Activated T-cell treated with anti-CD3 and anti-CD28 coated beads, Interleukin-2, amount 50 U/mL, for 4 hours (primary cell): ENCODE measurements around the gene NAA80. TPM values are rescaled to one million over a fixed set of nuclear protein-coding genes. Genes with fewer than 3 reads are reported as not detected.

Source experiments
- ATAC-seq, 2 donors: fragments of 200-7000 bp; cut with Tn5 transposase; one replicate each; pipeline ENCODE4 v1.10.0; 2021
- DNase-seq: peaks from one replicate; pipeline ENCODE4 v3.0.0-alpha.2; 2020
- H3K27me3 Mint-ChIP-seq: one replicate; pipeline ENCODE4 v1.8.0; 2021; ENCODE audit warnings: low read depth, mixed read lengths
- H3K36me3 Mint-ChIP-seq: one replicate; pipeline ENCODE4 v1.8.0; 2022; ENCODE audit warnings: mixed read lengths; ENCODE audit not compliant: insufficient read depth
- H3K4me1 Mint-ChIP-seq: one replicate; pipeline ENCODE4 v1.8.0; 2021; ENCODE audit warnings: low read depth, mixed read lengths
- H3K4me3 Mint-ChIP-seq: one replicate; pipeline ENCODE4 v1.8.0; 2021; ENCODE audit warnings: mild to moderate bottlenecking, moderate library complexity, mixed read lengths
- H3K9me3 Mint-ChIP-seq: one replicate; pipeline ENCODE4 v1.8.0; 2021; ENCODE audit warnings: mixed read lengths
- total RNA-seq, 3 donors: library from RNA; stranded (reverse); gene quantifications; one replicate each; pipeline ENCODE4 v1.2.1, GENCODE V29; 2021

Gene NAA80
- total RNA-seq, 3 donors from 2014 or later = 17.5 to 21.7 (median 21.1) TPM

DNA sequence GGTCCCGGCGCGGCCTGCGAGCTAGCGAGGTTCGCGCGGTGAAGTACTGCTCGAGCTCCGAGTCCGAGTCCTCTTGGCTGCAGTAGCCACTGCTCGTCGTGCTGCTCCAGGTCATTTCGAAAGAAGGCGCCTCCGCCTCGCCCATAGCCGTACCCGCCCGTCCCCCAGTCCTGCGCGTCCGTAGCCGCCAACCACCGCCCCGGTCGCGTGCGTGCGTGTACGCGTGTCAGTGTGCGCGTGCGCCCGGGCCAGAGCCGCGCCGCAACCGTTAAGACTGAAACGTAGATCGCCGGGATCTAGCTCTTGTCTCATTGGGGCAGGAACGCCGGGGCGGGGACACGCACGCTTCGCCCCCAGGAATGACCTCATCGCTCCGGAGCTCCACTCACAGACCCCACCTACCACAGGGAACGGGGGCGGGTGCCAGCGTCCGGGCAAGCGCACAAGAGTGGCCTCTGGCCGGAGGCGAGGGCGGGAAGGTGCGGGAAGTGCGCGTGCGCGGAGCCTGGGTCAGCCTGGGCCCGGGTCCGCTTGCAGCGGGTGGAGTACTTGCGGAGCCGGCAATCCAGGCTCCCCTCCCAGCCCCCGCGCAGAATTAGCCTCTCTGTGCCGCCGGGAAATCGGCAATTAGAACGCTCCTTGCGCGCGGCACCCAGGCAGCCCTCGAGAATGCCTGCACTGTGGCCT, 38.1 kb upstream of the NAA80 start:
- Mint-ChIP-seq H3K36me3 (peaks cover 10% of the 10 kb centered on the region), H3K4me3 (peak overlapping the region; percentile 96), H3K9me3 (no peaks in the 10 kb centered on the region), H3K4me1 (peaks cover 59% of the 10 kb centered on the region), H3K27me3 (no peaks in the 10 kb centered on the region)
- peak; percentile 80 to 86 for ATAC-seq
- peak; percentile 90 for DNase-seq

DNA sequence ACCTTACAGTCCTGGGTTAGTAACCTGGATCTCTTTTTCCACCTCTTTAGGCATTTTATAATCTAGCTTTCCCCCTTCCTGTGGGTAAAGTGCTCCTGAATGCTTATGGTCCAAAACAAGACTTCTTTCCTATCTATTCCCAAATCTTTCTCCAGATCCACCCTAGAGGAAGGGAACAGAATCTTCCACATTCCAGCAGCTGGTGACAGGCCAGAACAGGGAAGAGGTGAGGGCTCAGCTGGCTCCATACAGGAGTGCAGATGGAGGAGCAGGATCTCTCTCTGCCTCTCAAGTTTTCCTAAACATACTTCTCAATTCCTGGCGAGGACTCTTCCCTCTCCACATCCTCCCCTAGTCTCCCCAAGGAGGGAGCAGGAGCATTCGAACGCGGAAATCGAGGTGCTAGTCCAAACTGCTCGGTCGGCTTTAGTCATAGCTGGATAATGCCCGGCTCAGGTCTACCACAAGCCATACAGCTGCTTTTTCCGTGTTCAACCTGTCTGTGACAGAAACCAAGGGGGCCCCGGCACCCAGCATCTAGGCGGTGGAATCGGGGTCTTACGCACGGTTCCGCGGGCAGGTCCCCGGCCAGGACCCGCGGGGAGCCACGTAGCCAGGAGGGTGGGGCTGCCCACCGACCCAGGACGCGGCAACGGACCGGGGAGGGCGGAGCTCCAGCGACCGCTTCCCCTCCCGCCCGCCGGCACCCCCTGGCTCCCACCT, 37.4 kb upstream of the NAA80 start:
- no peak for DNase-seq

DNA sequence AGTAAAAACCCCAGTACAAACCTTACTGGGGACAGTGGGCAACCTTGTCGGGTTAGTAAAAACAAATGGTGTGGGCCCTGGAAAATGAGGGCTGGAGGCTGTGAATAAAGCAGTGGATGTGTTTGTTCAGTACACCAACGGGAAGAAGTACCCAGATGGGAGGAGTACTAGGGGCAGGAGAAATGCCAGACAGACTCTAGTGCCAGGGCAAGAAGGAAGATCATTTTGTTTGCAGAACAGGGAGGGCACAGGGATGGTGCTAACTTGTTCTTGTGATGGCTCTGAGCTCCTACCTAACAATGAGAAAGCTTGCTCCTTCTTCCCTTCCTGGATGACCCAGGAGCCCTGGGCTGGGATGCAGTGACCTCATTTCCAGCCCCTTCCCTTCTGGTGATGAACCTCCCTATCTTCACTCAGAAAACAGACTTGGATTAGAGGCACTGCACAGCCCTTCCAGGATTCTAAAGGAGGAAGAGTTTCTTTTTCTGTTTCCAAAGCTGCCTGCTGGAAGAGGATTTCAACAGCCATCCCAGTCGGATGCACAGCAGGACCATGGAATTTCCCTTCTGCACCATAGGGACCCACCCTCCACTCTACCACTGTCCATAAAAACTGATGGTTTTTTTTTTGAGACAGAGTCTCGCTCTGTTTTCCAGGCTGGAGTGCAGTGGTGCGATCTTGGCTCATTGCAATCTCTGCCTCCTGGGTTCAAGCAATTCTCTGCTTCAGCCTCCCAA, 35.3 kb upstream of the NAA80 start:
- Mint-ChIP-seq H3K27me3 (no peaks in the 10 kb centered on the region), H3K36me3 (peaks cover 16% of the 10 kb centered on the region), H3K9me3 (no peaks in the 10 kb centered on the region), H3K4me1 (peaks cover 47% of the 10 kb centered on the region), H3K4me3 (peak overlapping the region; percentile 58)
- ATAC-seq (no peak), DNase-seq (no peak)

More for the DNA sequence above, 37.4 kb upstream of the NAA80 start:
- Mint-ChIP-seq H3K4me3 (peak overlapping the region; percentile 96), H3K4me1 (peaks cover 59% of the 10 kb centered on the region), H3K9me3 (no peaks in the 10 kb centered on the region), H3K36me3 (peaks cover 14% of the 10 kb centered on the region), H3K27me3 (no peaks in the 10 kb centered on the region)
- ATAC-seq = peak; percentile 36 to 39

DNA sequence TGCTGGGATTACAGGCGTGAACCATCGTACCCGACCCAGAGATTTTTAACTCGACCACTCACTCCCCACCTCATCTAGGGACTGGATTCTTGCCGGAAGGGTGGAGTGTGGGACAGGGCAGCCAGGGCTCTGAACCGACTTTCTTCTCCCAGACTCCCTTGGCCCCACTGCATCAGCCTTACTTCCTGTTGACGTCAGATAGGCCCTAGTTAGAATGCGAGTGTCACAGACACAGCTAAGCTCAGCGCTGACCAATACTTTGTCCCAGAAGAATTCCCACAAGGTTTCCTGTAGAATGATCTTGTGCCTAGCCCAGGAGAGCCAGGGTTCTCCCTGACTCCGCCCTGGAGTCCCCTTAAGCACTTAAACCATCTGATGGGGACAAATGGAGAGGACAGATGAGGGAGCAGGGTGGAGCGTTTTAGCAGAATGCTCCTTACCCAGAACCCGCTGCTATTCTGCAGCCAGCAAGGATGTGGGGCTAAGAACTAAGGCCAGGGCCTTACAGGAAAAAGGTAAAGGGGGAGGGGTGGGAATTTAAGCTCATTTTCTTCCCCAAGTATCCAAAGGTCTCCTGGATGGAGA, 34.6 kb upstream of the NAA80 start:
- ATAC-seq (no peak), DNase-seq (no peak)
- Mint-ChIP-seq H3K27me3 (no peaks in the 10 kb centered on the region), H3K4me3 (peak overlapping the region; percentile 58), H3K4me1 (peaks cover 41% of the 10 kb centered on the region), H3K36me3 (peaks cover 16% of the 10 kb centered on the region), H3K9me3 (no peaks in the 10 kb centered on the region)

DNA sequence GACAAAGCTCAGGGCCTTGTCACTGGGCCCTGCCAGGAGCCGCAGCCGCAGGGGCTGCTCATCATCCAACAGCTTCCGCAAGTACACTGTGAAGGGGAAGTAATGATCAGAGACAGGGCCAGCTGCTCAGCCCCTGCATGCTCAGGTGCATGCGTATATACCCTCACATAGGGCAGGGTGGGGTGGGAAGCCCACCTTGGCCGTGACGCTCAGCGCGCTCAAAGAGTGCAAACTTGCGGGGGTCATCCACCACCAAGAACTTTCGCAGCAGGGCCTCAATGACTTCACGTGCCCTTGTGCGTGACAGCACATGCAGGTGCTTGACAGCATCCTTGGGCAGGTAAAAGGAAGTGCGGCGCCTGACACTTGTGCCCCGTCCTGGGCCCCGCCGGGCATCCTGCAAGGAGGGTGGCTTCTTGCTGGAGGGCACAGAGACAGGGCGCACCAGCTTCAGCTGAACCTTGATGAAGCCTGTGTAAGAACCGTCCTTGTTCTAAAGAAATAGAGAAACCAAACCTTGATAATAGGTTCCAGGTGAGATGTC, 32.2 kb upstream of the NAA80 start:
- no peak for DNase-seq
- Mint-ChIP-seq H3K27me3 (no peaks in the 10 kb centered on the region), H3K36me3 (peaks cover 14% of the 10 kb centered on the region), H3K4me3 (no peak overlapping the region), H3K4me1 (peaks cover 43% of the 10 kb centered on the region), H3K9me3 (no peaks in the 10 kb centered on the region)
- ATAC-seq = no peak

DNA sequence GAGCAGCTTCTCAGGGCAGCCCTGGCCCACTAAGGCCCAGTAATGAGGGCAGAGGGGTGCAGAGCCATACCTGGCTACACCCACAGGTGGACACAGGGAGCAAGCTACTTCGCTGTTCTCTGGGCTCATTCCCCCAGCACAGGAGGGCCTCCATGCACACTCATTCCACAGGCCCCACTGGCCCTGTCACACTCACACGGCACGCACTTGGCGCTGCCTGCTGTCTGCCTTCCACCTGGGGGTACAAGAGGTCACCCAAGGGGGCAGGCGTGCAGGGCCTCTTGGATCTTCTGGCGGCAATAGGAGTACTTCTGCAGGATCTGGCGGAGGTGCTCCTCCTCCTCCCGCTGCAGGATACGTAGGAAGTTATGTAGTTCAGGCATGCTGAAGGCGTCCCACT, 31.1 kb upstream of the NAA80 start:
- Mint-ChIP-seq H3K4me1 (peaks cover 35% of the 10 kb centered on the region), H3K4me3 (no peak overlapping the region), H3K9me3 (no peaks in the 10 kb centered on the region), H3K27me3 (no peaks in the 10 kb centered on the region), H3K36me3 (peaks cover 15% of the 10 kb centered on the region)
- DNase-seq (no peak), ATAC-seq (no peak)

DNA sequence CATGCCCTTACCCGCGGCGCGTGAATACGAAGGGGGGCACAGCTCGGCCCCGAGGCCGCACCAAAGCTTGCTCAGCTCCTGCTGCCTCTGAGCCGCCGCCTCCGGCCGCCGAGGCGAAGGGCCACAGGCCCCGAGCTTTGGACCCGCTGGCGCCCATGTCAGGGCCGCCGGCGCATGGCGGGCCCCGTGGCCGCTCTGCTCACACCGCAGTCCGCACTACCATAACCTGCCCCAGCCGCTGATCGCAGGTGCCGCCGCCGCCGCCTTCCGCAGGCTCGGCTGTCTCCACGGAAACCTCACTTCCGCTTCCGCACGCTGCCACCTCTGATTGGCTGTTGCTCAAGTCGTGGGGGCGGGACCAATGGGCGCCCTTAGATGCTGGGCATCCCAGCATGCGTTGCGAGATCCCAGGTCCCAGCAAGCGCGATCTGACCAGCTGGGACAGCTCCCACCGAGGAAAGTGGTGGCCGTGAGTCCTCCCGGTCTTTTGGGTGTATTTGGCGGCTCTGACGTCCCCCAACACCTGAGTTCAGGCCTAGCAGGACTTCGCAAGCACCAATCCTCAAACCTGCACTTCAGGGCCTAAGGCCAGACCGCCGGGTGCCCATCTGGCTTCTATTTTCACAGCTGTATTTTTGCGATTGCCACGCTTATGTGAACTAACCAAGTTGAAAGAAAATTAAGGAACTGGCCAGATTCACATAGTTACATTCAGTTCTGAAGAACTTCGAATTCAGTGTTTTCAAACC, 28.9 kb upstream of the NAA80 start, which contains the start of gene TUSC2:
Gene TUSC2, minus strand, starts transcription at position 281 of the 749 bp plus-strand sequence. Its CDS starts 124 bp downstream, at position 157.
- H3K36me3 Mint-ChIP-seq = peaks cover 10% of the 10 kb centered on the region
- H3K4me3 Mint-ChIP-seq = peak within 1 kb of the TSS; percentile 90
- no peaks in the 10 kb centered on the region for H3K9me3 Mint-ChIP-seq
- H3K4me1 Mint-ChIP-seq = peaks cover 23% of the 10 kb centered on the region
- H3K27me3 Mint-ChIP-seq = no peaks in the 10 kb centered on the region
- ATAC-seq = peak; percentile 95 to 96
- peak; percentile 92 for DNase-seq

DNA sequence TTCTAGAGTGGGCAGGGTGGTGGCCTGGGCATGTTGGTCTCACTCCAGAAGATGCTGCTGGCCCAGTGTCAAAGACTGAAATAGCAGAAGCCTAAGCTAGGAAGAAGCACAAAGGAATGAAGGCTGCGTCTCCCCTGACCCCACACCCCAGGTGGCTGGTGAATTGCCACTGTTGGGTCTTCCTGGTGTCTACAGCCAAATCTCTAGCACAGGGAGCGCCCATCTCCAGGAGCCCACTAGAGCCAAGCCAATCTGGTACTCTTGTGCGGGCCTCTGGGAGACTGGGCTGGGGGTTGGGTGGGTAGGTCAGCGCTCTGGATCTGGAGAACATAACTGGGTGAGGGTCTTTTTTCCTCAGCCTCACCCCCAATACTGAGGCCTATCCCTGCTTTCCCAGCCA, 27.9 kb upstream of the NAA80 start:
- H3K4me1 Mint-ChIP-seq = peaks cover 23% of the 10 kb centered on the region
- no peaks in the 10 kb centered on the region for H3K27me3 Mint-ChIP-seq
- H3K36me3 Mint-ChIP-seq = peaks cover 7% of the 10 kb centered on the region
- ATAC-seq (no peak), DNase-seq (no peak)
- peak overlapping the region; percentile 90 for H3K4me3 Mint-ChIP-seq
- H3K9me3 Mint-ChIP-seq = no peaks in the 10 kb centered on the region

DNA sequence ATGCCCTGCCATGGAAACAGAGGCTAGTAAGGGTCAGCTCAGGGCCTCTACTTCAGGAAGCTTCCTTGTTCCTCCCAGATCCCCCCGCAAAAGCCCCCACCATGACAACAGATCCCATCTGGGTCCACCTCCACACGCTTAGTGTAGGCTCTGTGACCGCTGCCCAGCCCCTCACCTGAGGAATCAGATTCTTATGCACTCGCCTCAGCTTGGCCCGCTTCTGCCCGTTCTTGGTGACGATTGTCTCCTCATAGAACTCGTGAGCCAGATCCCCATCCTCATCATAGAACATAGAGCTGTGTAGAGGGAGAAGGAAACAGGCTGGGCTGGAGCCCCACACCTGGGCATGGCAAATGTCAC, 27.0 kb upstream of the NAA80 start:
- DNase-seq (no peak), ATAC-seq (no peak)
- H3K4me1 Mint-ChIP-seq = peaks cover 23% of the 10 kb centered on the region
- no peaks in the 10 kb centered on the region for H3K27me3 Mint-ChIP-seq
- H3K4me3 Mint-ChIP-seq = peak overlapping the region; percentile 90
- peaks cover 5% of the 10 kb centered on the region for H3K36me3 Mint-ChIP-seq
- no peaks in the 10 kb centered on the region for H3K9me3 Mint-ChIP-seq

DNA sequence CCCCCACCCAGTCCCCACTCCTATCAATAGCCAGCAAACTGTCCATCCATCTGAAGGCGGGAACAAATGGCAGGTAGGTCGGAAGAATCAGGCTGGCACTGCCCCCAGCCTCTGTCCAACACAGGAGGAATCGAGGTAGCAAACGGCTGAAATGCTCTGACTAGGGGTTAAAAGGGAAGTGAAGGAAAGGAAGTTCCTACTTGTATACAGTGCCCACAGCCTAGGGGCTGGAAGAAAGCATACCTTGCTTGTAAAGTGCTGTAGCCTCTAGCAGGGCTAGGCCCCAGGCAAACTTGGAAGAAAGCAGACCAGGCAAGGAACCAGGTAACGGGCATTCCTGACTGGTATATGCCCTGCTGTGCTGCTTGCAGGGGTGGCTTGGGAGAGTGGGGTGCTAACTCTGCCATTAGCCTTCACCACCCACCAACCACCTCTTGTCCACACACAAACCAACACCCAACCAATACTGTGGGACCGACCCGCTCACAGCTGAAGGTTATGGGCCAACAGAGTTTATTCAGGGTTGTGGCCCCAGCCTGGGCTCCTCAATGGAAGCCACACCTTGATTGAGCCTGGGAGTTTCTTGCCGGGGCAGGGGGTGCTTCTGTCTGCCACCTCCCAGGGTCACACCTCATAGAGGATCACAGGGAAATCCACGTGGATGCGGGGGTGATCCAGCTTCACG, 26.4 kb upstream of the NAA80 start:
- H3K4me1 Mint-ChIP-seq = peaks cover 24% of the 10 kb centered on the region
- no peaks in the 10 kb centered on the region for H3K9me3 Mint-ChIP-seq
- ATAC-seq (no peak), DNase-seq (no peak)
- peaks cover 5% of the 10 kb centered on the region for H3K36me3 Mint-ChIP-seq
- no peaks in the 10 kb centered on the region for H3K27me3 Mint-ChIP-seq
- H3K4me3 Mint-ChIP-seq = no peak overlapping the region

DNA sequence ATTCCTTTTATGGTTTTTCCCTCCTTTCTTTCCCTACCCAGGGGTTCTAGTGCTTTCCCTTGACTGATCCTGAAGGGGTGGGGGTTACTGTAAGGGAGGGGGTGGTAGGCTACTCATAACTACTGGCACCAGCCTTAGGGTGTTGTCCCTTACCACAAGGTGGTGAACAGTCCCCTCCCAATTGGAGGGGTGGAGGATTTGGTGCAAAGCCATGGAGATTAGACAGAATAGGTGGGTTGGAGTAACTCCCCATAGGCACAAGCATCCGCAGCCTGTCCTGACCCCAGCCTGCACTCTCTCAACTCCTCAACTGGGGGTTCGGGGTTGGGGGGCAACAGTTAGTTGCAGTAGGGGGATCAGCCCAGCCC, 25.9 kb upstream of the NAA80 start:
- Mint-ChIP-seq H3K4me3 (no peak overlapping the region), H3K36me3 (peaks cover 3% of the 10 kb centered on the region)

DNA sequence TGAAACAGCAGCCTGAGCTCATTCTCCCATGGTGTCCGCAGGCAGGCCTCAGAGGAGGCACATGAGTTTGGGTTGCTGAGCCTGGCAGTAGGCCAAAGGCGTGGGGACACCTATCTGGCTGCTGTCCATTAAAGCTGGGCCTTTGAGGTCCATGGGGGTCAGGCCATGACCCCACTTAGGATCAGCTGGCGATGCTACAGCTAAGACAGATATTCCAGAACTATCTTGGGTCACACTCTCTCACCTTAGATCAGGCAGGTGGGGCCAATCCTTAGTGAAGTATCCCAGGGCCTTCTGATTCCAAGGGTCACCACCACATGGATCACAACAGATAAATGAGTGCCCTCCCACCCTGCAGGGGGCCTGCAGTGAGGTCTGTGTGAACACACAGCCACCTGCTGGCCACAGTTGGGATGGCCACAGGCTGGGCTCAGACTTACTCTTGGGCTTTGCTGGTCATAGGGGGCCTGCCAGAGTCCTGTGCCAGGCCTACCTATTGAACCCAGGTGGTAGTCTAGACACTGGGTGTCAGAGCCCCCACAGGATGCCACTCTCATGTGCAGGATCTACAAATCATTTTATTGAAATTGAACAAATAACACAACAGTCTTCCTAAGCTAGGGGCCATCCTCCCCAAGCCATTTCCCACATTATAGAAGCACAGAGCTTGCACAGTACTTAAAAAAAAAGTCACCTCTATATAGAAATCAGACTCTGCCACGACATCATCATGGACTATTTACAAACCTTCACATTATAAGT, 25.3 kb upstream of the NAA80 start:
- peaks cover 34% of the 10 kb centered on the region for H3K4me1 Mint-ChIP-seq
- ATAC-seq = peak; percentile 21 to 25
- no peak overlapping the region for H3K4me3 Mint-ChIP-seq

More for the DNA sequence above, 25.9 kb upstream of the NAA80 start:
- no peaks in the 10 kb centered on the region for H3K9me3 Mint-ChIP-seq
- H3K27me3 Mint-ChIP-seq = no peaks in the 10 kb centered on the region
- ATAC-seq (no peak), DNase-seq (no peak)
- H3K4me1 Mint-ChIP-seq = peaks cover 29% of the 10 kb centered on the region

More for the DNA sequence above, 25.3 kb upstream of the NAA80 start:
- Mint-ChIP-seq H3K27me3 (no peaks in the 10 kb centered on the region), H3K9me3 (no peaks in the 10 kb centered on the region), H3K36me3 (peaks cover 3% of the 10 kb centered on the region)
- peak; percentile 52 for DNase-seq
